IPS DF 6.9 (cell line): ENCODE data around the gene PRRC2C.
"Not testable (repeated sequence)": the region's sequence is repeated elsewhere in the genome, so short reads cannot be mapped to it uniquely, and the experiment has no call there.

Experiments
- DNase-seq: peaks from one replicate; pipeline ENCODE4 v3.0.0-alpha.2; 2013; ENCODE audit warnings: low read depth, low spot score
- H3K27ac ChIP-seq: one replicate; pipeline ENCODE4 v1.5.1; 2013; ENCODE audit warnings: low read length, control low read depth
- H3K27me3 ChIP-seq: 2 replicates; pipeline ENCODE4 v1.6.1; 2013; ENCODE audit warnings: mild to moderate bottlenecking, low read length; ENCODE audit not compliant: control insufficient read depth, insufficient read depth
- H3K36me3 ChIP-seq: 2 replicates; pipeline ENCODE4 v1.6.1; 2013; ENCODE audit warnings: low read length; ENCODE audit not compliant: control insufficient read depth, insufficient read depth
- H3K4me1 ChIP-seq: 2 replicates; pipeline ENCODE4 v1.6.1; 2013; ENCODE audit warnings: low read length; ENCODE audit not compliant: control insufficient read depth, insufficient read depth
- H3K4me3 ChIP-seq: 2 replicates; pipeline ENCODE4 v1.5.1; 2013; ENCODE audit warnings: mild to moderate bottlenecking, low read length
- H3K9me3 ChIP-seq: 2 replicates; pipeline ENCODE4 v1.6.1; 2013; ENCODE audit warnings: low read length, inconsistent platforms; ENCODE audit not compliant: control insufficient read depth, insufficient read depth
- WGBS: extraction: QIAGEN DNeasy Blood & Tissue Kit; methylation state at CpG from one replicate; pipeline ENCODE4 v1.1.7; 2013; ENCODE audit warnings: mixed read lengths, missing lambda C conversion rate; ENCODE audit not compliant: insufficient read length, insufficient coverage; 5-methylcytosine and 5-hydroxymethylcytosine counted together

Gene PRRC2C

DNA sequence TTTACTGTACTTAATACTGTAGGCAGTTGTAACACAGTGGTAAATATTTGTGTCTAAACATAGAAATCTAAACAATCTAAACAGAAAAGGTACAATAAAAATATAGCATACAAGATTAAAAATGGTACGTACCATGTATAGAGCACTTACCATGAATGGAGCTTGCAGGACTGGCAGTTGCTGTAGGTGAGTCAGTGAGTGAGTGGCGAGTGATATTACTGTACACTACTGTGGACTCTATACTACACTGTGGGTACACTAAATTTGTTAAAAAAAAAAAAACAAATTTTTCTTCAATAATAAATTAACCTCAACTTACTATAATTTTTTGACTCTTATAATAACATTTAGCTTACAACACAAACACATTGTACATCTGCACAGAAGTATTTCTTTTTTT is 97.3 kb downstream of the PRRC2C start:
- no peak for DNase-seq
- H3K36me3 ChIP-seq, result peaks cover 18% of the 10 kb centered on the region; the same call in 1 of the 2 replicates
- no peaks in the 10 kb centered on the region for H3K4me1 ChIP-seq
- no peaks in the 10 kb centered on the region for H3K27me3 ChIP-seq
- no CpG with 5 or more reads among the region's 2 CpGs for WGBS
- no peak overlapping the region for H3K27ac ChIP-seq
- no peaks in the 10 kb centered on the region for H3K9me3 ChIP-seq
- no peak overlapping the region for H3K4me3 ChIP-seq

DNA sequence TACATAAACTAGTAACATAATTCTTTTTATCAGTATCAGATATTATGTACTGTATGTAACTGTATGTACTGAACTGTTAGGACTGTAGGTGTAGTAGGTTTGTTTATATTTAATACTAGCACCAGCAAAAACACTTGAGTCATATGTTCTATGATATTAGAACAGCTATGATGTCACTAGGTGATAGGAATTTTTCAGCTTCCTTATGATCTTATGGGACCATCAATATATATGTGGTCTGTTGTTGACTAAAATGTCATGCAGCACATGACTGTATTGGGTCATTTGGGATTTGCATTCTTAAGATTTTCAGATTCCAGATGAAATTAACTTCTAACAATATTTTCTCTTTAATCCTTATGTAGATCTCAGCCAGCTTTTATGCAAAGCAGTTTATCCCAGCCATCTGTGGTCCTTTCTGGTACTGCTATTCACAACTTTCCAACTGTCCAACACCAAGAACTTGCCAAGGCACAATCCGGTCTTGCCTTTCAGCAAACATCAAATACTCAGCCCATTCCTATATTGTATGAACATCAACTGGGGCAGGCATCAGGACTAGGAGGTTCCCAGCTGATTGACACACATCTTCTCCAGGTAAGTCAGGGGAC is 98.4 kb downstream of the PRRC2C start:
- DNase-seq, result no peak
- no peaks in the 10 kb centered on the region for H3K27me3 ChIP-seq
- H3K9me3 ChIP-seq, result no peaks in the 10 kb centered on the region
- H3K4me3 ChIP-seq, result no peak overlapping the region
- H3K4me1 ChIP-seq, result no peaks in the 10 kb centered on the region
- WGBS, result no CpG with 5 or more reads among the region's 1 CpG
- peaks cover 16% of the 10 kb centered on the region; the same call in 1 of the 2 replicates for H3K36me3 ChIP-seq
- no peak overlapping the region for H3K27ac ChIP-seq

DNA sequence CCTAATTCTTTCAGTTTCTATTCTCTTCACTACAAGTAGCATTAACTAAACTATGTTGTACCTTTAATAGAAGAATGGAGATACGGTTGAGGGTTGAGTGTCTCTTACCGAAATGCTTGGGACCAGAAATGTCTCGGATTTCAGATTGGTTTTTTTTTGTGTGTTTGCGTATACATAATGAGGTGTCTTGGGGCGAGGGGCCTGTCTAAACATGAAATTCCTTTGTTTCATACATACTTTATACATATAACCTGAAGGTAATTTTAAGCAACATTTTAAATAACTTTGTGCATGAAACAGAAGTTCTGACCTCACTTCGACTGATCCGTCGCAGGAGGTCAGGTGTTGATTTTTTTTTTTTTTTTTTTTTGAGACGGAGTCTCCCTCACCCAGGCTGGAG is 100.4 kb downstream of the PRRC2C start:
- Histone ChIP-seq H3K4me3 (no peak overlapping the region), H3K36me3 (peaks cover 19% of the 10 kb centered on the region; the same call in 1 of the 2 replicates)
- WGBS, result no CpG with 5 or more reads among the region's 9 CpGs

DNA sequence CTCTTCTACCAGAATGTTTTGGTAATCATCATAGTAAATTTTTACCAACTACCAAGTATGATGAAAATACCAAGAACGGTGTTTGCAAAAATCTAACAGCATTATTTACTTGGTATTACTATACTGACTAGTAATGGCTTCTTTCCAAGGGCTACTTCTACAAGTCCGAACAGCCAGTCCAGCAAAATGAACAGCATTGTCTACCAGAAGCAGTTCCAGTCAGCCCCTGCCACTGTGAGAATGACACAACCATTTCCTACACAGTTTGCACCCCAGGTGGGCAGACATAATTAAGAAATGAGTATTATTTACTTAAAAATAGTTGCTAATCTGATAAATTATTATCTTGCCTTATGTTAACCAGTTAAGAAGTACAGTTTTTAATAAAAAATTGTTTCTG is 102.9 kb downstream of the PRRC2C start:
- Histone ChIP-seq H3K4me3 (no peak overlapping the region), H3K27ac (no peak overlapping the region), H3K27me3 (no peaks in the 10 kb centered on the region), H3K36me3 (peaks cover 25% of the 10 kb centered on the region; the same call in 1 of the 2 replicates), H3K9me3 (no peaks in the 10 kb centered on the region), H3K4me1 (no peaks in the 10 kb centered on the region)
- no peak for DNase-seq
- no CpG with 5 or more reads among the region's 2 CpGs for whole genome bisulfite sequencing

More for the DNA sequence above, 100.4 kb downstream of the PRRC2C start:
- Histone ChIP-seq H3K9me3 (no peaks in the 10 kb centered on the region), H3K27me3 (no peaks in the 10 kb centered on the region), H3K27ac (no peak overlapping the region), H3K4me1 (no peaks in the 10 kb centered on the region)
- DNase-seq, result no peak

DNA sequence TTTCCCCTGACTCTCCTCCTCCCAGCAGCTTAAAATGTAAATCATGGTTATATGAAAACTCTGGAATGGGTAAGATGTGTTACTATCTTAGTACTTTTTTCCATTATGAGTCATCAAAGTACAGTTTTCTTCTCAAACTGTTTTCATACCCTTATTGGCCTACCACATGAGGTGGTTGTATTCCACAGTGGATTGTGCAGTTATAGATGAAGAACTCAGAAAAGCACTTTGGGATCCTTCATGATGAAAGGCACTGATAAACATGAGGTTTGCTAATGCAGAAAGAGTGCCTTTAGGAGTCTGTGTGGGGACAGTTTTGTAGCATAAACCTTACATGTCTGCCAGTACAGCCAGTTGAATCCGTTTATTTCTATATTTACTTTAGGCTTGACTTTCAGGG is 104.7 kb downstream of the PRRC2C start:
- Histone ChIP-seq H3K4me3 (no peak overlapping the region), H3K27ac (no peak overlapping the region), H3K27me3 (no peaks in the 10 kb centered on the region), H3K9me3 (no peaks in the 10 kb centered on the region), H3K36me3 (peaks cover 17% of the 10 kb centered on the region; the same call in 1 of the 2 replicates), H3K4me1 (no peaks in the 10 kb centered on the region)
- no CpG with 5 or more reads among the region's 1 CpG for WGBS
- DNase-seq, result no peak

DNA sequence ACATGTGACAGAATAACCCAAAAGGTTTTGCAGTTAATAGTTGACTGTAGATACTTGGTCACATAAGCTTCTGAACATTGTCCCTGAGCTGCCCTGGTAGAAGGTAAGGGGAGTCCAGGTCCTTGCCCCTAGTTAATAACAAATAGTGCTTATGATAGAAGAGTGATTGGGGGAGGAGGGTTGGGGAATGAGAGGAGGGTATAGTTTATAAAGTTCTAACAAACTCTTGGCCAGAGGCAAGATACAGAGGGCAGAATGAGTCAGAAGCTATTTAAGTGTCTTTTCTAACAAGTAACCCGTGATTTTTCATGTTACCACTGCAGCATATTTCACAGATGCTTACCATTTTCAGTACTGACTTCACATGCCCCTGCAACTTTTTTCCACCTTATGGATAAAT is 110.0 kb downstream of the PRRC2C start:
- H3K9me3 ChIP-seq, result no peaks in the 10 kb centered on the region
- no peak for DNase-seq
- H3K4me1 ChIP-seq, result no peaks in the 10 kb centered on the region
- H3K4me3 ChIP-seq, result no peak overlapping the region
- WGBS, result no CpG with 5 or more reads among the region's 1 CpG
- no peak overlapping the region for H3K27ac ChIP-seq
- peaks cover 8% of the 10 kb centered on the region; the same call in 1 of the 2 replicates for H3K36me3 ChIP-seq
- H3K27me3 ChIP-seq, result no peaks in the 10 kb centered on the region

DNA sequence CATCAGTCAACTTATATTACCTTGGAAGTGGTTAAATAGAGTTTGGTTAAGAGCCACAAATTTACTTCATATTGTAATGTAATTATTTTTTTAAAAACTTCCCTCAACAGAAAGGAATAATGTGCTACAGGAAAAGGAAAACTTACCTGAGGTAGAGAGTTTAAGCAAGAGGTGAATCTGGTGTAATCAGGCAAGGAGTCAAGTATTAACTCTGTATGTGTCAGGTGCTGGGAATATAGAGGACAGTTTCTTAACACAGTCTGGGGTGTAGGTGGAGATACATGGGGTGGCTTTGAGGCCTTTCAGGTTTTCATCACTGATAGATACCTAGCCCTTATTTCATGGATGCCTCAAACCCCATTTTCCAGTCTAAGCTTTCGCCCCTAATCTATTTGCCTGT is 110.8 kb downstream of the PRRC2C start:
- WGBS, result no CpG with 5 or more reads among the region's 1 CpG
- H3K36me3 ChIP-seq, result peaks cover 8% of the 10 kb centered on the region; the same call in 1 of the 2 replicates
- H3K9me3 ChIP-seq, result no peaks in the 10 kb centered on the region
- H3K4me3 ChIP-seq, result no peak overlapping the region
- H3K27ac ChIP-seq, result no peak overlapping the region
- no peaks in the 10 kb centered on the region for H3K27me3 ChIP-seq
- DNase-seq, result no peak
- H3K4me1 ChIP-seq, result no peaks in the 10 kb centered on the region

DNA sequence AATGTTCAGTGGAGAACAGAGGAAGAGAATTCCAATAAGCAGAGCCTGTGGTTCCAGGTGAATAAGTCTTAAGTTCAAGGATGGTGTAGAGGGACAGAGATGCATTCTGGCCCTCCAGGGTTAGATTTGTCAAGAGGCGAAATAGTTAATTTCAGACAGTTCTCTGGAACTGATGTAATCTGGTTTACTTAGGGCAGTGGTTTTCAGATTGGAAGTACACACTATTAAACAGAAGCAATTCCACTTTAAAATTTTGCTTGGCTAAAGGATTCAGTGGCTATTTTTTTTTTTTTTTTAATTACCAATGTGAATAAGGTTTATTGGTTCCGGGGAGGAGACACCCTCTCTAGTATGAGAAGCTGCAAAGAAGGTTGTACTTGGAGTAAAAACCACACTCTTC is 111.4 kb downstream of the PRRC2C start:
- no peak overlapping the region for H3K4me3 ChIP-seq
- H3K4me1 ChIP-seq, result no peaks in the 10 kb centered on the region
- WGBS, result no CpG with 5 or more reads among the region's 2 CpGs
- H3K27me3 ChIP-seq, result no peaks in the 10 kb centered on the region
- no peaks in the 10 kb centered on the region for H3K9me3 ChIP-seq
- H3K27ac ChIP-seq, result no peak overlapping the region
- DNase-seq, result no peak
- H3K36me3 ChIP-seq, result peaks cover 4% of the 10 kb centered on the region; the same call in 1 of the 2 replicates

DNA sequence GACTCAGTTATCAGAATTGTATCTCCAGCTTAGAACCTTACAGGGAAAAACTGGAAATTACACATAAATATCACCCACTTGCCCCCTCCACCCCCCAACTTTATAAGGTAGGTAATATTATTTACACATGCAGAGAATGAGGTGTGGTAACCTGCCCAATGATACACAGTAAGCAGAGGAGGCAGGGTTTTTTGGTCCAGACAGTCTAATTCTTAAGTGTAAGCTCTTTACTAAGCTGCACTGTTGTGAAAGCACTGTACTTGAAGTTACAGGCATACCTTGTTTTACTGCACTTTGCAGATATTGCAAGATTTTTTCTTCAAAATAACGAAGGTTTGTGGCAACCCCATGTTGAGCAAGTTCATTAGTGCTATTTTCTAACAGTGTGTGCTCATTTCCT is 111.9 kb downstream of the PRRC2C start:
- Histone ChIP-seq H3K4me1 (no peaks in the 10 kb centered on the region), H3K36me3 (peaks cover 2% of the 10 kb centered on the region; the same call in 1 of the 2 replicates), H3K9me3 (no peaks in the 10 kb centered on the region), H3K27me3 (no peaks in the 10 kb centered on the region), H3K27ac (no peak overlapping the region), H3K4me3 (no peak overlapping the region)
- WGBS, result no CpG with 5 or more reads among the region's 1 CpG
- DNase-seq, result no peak

DNA sequence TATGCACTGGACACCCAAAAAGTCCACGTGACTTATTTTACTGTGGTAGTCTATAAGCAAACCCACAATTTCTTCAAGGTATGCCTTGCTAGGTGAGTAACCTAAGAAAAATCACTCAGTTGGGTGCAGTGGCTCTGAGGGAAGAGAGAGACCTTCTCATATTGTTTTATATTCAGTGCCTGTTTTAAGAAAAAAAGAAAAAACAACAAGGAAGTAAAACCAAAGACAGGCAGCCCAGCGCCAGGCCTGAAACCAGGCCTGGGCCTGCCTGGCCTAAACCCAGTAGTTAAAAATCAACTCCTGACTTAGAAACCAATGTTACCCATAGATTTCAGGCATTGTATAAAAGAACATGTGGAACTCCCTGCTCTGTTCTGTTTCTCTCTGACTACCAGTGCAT is 115.0 kb downstream of the PRRC2C start:
- no CpG with 5 or more reads among the region's 2 CpGs for WGBS
- not testable (repeated sequence) for H3K27me3 ChIP-seq, H3K36me3 ChIP-seq, H3K4me3 ChIP-seq, H3K27ac ChIP-seq, H3K4me1 ChIP-seq, DNase-seq, H3K9me3 ChIP-seq

DNA sequence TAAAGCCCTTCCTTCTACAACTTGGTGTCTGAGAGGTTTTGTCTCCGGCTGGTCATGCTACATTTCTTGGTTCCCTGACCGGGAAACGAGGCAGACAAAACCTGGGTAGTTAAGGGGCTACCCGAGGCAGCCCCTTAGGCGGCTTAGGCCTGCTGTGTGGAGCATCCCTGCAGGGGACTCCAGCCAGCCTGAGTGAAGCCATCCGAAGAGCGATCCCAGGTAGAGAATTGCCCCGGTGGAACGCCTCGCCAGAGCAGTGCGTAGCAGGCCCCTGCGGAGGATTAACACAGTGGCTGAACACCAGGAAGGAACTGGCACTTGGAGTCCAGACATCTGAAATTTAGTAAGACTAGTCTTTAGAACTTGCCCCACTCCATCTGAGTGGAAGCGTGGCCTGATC is 115.5 kb downstream of the PRRC2C start:
- DNase-seq, result no peak
- WGBS, result no CpG with 5 or more reads among the region's 13 CpGs
- Histone ChIP-seq H3K27me3 (no peaks in the 10 kb centered on the region), H3K4me1 (no peaks in the 10 kb centered on the region; the same call in 1 of the 2 replicates), H3K36me3 (no peaks in the 10 kb centered on the region), H3K27ac (no peak overlapping the region), H3K4me3 (no peak overlapping the region), H3K9me3 (no peaks in the 10 kb centered on the region)
